Heart right ventricle (tissue), 16 donors: Measurements from ENCODE around the gene TCEA2. TPM values are rescaled to one million over a fixed set of nuclear protein-coding genes. Genes with fewer than 3 reads are reported as not detected.

Experiments used
- ATAC-seq, 8 donors: fragments of 200-7000 bp; cut with Tn5 transposase; one replicate each; pipeline ENCODE4 v1.9.1; 2020; ENCODE audit warnings: mild to moderate bottlenecking in 8 of 8, moderate library complexity in 8 of 8, moderate number of reproducible peaks in 1 of 8
- DNase-seq, 2 donors: peaks; one replicate each; pipeline ENCODE4 v3.0.0-alpha.2; 2020
- H3K27ac ChIP-seq, 10 donors: fragments of 200-600 bp; sonication (generic) in 2 of 10; one replicate each; pipeline versions ENCODE4 v1.5.0 to v1.8.0; 2020 to 2022; ENCODE audit warnings: mild to moderate bottlenecking in 3 of 10
- H3K27me3 ChIP-seq, 7 donors: fragments of 200-600 bp; one replicate each; pipeline ENCODE4 v1.8.0; 2021 to 2022; ENCODE audit warnings: mild to moderate bottlenecking in 2 of 7
- H3K36me3 ChIP-seq, 9 donors: fragments of 200-600 bp; sonication (generic) in 1 of 9; one replicate each; pipeline versions ENCODE4 v1.5.0 to v1.8.0; 2020 to 2022; ENCODE audit warnings: mild to moderate bottlenecking in 2 of 9
- H3K4me1 ChIP-seq, 9 donors: fragments of 200-600 bp; sonication (generic) in 1 of 9; one replicate each; pipeline versions ENCODE4 v1.5.0 to v1.8.0; 2020 to 2022; ENCODE audit warnings: mild to moderate bottlenecking in 4 of 9
- H3K4me3 ChIP-seq, 10 donors: fragments of 200-600 bp; sonication (generic) in 2 of 10; one replicate each; pipeline versions ENCODE4 v1.5.0 to v1.8.0; 2020 to 2022; ENCODE audit warnings: mild to moderate bottlenecking in 7 of 10, moderate library complexity in 2 of 10
- H3K9me3 ChIP-seq, 11 donors: fragments of 200-600 bp in 10 of 11; sonication (generic) in 2 of 11; one replicate each; pipeline versions ENCODE4 v1.5.0 to v1.8.0; 2013 to 2022; ENCODE audit warnings: mild to moderate bottlenecking in 2 of 11, control low read depth in 1 of 11, moderate library complexity in 1 of 11
- CTCF ChIP-seq, 9 donors: fragments of 200-600 bp; sonication (generic) in 2 of 9; IDR thresholded peaks; one replicate each; pipeline versions ENCODE4 v1.5.0 to v1.8.0; 2021 to 2022; ENCODE audit warnings: antibody characterized with exemption in 9 of 9, mild to moderate bottlenecking in 5 of 9, moderate library complexity in 1 of 9
- WGBS, 2 donors: extraction: QIAGEN DNeasy Blood & Tissue Kit; methylation state at CpG; one replicate each; pipeline ENCODE4 v1.1.7; 2013; ENCODE audit warnings: inconsistent platforms in 1 of 2; 5-methylcytosine and 5-hydroxymethylcytosine counted together
- intact Hi-C, 10 donors: fragments of 100-400 bp; cut with DNase I; formaldehyde crosslinking; loops; one replicate each; pipeline versions ENCODE4 v1.11.1 to v1.14.2; 2022
- polyA plus RNA-seq, 2 donors: library from polyadenylated mRNA; stranded (reverse); fragments of 200-250 nt; gene quantifications; one replicate each; pipeline ENCODE4 v1.2.3, GENCODE V29; 2013
- total RNA-seq, 10 donors: library from RNA; stranded (reverse); fragmentation: NEBNext Ultra II Directional in 3 of 10; extraction: Animal tissue kit (Norgen Biotek cat#: 25700) in 3 of 10; gene quantifications; one replicate each; pipeline versions ENCODE4 v1.2.1 to v1.2.4, GENCODE V29; 2021 to 2023
- donor health status: Arrhythmogenic right ventricular cardiomyopathy.
- donor health status: ischemic (EF 13 %, LVEDD 7.1; RV severe dilation, severe dysfunction).
- donor health status: healthy with polysubstance abuse.
- donor health status: DM: no; HTN: yes; CAD: no.
- donor health status: DM: no; HTN: no; CAD: no.
- donor health status: ischemic (EF 25% LVEDD 6.9; RV normal size, moderate dysfunction).
- donor health status: ischemic (EF 25% LVEDD 5.7; RV mildly dilated, moderate dysfunction).
- donor health status: healthy.
- donor health status: DM: yes; HTN: yes; CAD: no.
- donor health status: Ischemic cardiomyopathy.
- donor health status: ischemic (EF 35%, LVEDD 5.7; RV mildly dilated, moderate dysfunction).
- donor health status: nonischemic (EF 11% LVEDD 7.7; RV severe dilation, severe dysfunction).
- donor health status: DM: yes; HTN: yes; CAD: no.
- donor health status: PGD.
- donor health status: ischemic (EF 29% LVEDD 5.4; RV normal size, mild dysfunction).
- donor health status: nonischemic (EF 23%, LVEDD 6.1; RV moderate dilation, normal function).

TCEA2 gene
- total and polyA plus RNA-seq, 12 donors = 35.0 to 54.9 (median 44.9) TPM

DNA sequence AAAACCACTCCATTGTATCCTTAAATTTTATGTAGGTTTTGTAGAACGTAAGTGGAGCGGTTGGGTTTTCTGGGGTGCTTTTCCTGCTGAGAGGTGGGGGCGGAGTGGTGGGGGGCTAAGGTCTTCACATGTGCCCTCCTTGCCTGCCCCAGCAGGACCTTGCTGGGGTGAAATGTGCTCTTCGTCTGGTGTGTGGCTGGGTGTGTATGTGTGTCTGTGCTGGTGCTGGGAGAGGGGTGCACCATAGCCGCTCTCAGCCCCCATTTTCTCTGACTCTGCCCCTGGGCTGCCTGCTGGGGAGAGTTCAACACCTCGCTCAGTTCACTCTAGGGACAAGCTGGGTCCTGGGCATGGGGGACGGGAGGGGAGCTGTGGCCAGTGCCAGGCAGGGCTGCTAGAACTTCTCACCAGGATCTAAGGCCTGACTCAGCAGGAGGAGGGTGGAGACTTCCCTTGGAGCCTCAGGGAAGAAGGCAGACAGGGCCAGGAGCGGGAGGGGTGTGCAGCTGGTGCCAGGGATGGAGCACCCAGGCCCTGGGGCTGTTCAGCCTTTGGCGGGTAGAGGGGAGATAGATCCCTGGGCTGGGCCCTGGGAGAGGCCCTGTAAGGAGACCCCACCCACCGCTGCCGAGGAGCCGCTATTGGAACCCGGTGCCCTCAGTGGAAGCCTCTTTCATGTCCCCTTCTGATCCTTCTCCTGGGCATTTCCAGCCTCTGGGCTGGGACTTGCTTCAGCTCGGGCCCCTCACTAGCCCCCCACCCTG lies 18.3 kb upstream of the TCEA2 start:
- no peak for TF ChIP-seq CTCF (IDR thresholded peaks at IDR 0.05)
- WGBS, 2 donors = 55 to 61% methylated on average over 12 to 14 of the region's 14 CpGs
- Histone ChIP-seq H3K9me3 (no peaks in the 10 kb centered on the region), H3K36me3 (peaks cover 0 to 26% (median 5%) of the 10 kb centered on the region in 9 donors), H3K4me1 (peaks cover 11 to 40% (median 31%) of the 10 kb centered on the region in 9 donors), H3K4me3 (peak overlapping the region in 5 of 10 donors; percentile 27 to 78 (median 66)), H3K27ac (peak overlapping the region; percentile 47 to 93 (median 82)), H3K27me3 (peaks cover 9 to 90% (median 68%) of the 10 kb centered on the region in 7 donors)
- DNase-seq (peak in 1 of 2 donors; percentile 64), ATAC-seq (peak in 7 of 8 donors; percentile 10 to 60 (median 52))
- intact Hi-C loops = no loop called here

GRCh38 chr20:64045346-64046011 lies 17.5 kb upstream of the TCEA2 start:
- peaks cover 15 to 40% (median 32%) of the 10 kb centered on the region in 9 donors for H3K4me1 ChIP-seq
- peak overlapping the region; percentile 47 to 93 (median 84) for H3K27ac ChIP-seq
- DNase-seq (peak in 1 of 2 donors; percentile 64), ATAC-seq (peak in 7 of 8 donors; percentile 11 to 56 (median 24))
- H3K4me3 ChIP-seq = peak overlapping the region in 7 of 10 donors; percentile 59 to 78 (median 66)
- intact Hi-C loops = no loop called here
- H3K27me3 ChIP-seq = peaks cover 9 to 90% (median 69%) of the 10 kb centered on the region in 7 donors
- 44 to 52% methylated on average over 11 of the region's 11 CpGs for WGBS, 2 donors
- no peaks in the 10 kb centered on the region for H3K9me3 ChIP-seq
- no peak for TF ChIP-seq CTCF (IDR thresholded peaks at IDR 0.05)
- H3K36me3 ChIP-seq = peaks cover 0 to 26% (median 5%) of the 10 kb centered on the region in 9 donors

DNA sequence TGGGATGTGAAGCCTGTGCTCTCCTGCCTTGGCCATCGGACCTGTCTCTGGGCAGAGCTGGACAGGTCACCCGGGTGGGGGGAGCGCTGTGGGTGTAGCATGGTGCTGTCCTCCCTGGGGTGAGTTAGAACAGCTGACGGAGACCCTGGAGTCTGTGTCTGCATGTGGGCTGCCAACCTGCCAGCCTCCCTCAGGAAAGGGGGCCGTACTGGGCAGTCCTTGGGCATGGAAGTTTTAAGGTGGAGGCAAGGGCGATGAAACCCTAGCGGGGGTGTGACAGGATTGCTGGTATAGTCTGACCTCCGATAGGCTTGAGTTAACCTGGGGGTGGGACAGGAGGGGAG lies 16.0 kb upstream of the TCEA2 start:
- intact Hi-C loops = no loop called here

More for the DNA sequence above, 16.0 kb upstream of the TCEA2 start:
- WGBS, 2 donors = 64 to 70% methylated on average over 8 of the region's 8 CpGs
- H3K36me3 ChIP-seq = peaks cover 0 to 26% (median 5%) of the 10 kb centered on the region in 9 donors
- no peaks in the 10 kb centered on the region for H3K9me3 ChIP-seq
- peaks cover 9 to 90% (median 56%) of the 10 kb centered on the region in 7 donors for H3K27me3 ChIP-seq
- H3K4me3 ChIP-seq = peak overlapping the region; percentile 55 to 78 (median 64)
- H3K4me1 ChIP-seq = peaks cover 4 to 37% (median 18%) of the 10 kb centered on the region in 9 donors
- no peak for TF ChIP-seq CTCF (IDR thresholded peaks at IDR 0.05)
- no peak for ATAC-seq
- peak overlapping the region; percentile 74 to 93 (median 84) for H3K27ac ChIP-seq
- no peak for DNase-seq
